Measurements from ENCODE around the gene FREY1.
A peak's percentile ranks its signal among the peaks of the same experiment; 100 is the strongest.

Gene FREY1

GRCh38 chr11:45927684-45928413, 20.8 kb upstream of the FREY1 start:
- DNase-seq, result peak; percentile 8

DNA sequence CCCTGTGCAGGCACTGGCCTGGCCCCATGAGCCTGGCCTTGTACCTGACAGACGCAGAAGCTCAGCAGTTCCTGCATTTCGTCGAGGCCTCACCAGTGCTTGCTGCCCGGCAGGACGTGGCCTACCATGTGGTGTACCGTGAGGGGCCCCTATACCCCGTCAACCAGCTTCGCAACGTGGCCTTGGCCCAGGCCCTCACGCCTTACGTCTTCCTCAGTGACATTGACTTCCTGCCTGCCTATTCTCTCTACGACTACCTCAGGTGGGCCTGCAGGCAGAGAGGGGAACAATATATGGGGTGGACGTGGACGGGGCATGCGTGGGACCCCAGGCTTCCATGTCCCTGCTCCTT, 20.2 kb upstream of the FREY1 start:
- DNase-seq, result peak; percentile 5

DNA sequence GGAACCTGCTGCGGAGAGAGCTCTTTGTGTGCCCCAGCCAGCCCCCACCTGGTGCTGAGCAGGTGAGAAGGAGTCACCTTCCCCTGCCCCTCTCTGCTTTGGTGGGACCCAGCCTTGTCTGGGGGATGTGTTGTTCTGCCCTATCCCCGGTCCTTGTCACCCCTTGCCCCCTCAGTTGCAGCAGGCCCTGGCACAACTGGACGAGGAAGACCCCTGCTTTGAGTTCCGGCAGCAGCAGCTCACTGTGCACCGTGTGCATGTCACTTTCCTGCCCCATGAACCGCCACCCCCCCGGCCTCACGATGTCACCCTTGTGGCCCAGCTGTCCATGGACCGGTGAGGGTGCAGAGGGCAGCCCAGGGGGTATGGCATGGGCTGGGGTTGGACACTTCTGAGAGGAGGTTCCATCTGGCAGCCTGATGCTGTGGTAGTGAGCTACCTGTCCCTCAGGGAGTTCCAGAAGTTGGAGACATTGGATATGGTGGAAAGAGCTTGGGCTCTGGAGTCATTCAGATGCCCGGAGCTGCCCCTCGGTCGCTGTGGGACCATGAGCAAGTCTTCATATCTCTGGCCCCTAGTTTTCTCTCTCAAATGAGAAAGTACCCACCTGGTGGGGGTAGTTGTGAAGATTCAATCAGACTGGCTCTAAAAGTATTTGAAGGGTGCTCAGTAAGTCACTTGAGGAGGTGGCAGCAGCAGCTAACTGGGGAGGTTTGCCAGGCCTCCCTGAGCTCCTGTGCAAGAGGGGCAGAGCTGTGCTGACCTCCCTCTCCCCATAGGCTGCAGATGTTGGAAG, 19.7 kb upstream of the FREY1 start:
- DNase-seq, result peak; percentile 9

GRCh38 chr11:45926001-45926401, 18.9 kb upstream of the FREY1 start:
- DNase-seq, result peak; percentile 7

DNA sequence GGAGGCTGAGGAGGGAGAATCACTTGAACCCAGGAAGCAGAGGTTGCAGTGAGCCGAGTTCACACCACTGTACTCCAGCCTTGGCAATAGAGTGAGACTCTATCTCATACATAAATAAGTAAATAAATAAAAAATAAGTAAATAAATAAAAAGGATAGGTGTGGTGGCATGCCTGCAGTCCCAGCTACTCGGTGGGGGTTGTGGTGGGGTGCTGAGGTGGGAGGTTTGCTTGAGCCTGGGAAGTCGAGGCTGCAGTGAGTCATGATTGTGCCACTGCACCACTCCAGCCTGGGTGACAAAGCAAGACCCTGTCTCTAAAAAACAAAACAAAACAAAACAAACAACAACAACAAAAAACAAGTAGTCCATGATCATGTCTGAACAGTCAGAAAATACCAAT, 18.5 kb upstream of the FREY1 start:
- no peak for DNase-seq

GRCh38 chr11:45924927-45925326, 17.9 kb upstream of the FREY1 start:
- no peak for DNase-seq

- peak; percentile 10 for DNase-seq
Observed at GRCh38 chr11:45924036-45924915, 17.2 kb upstream of the FREY1 start.

DNA sequence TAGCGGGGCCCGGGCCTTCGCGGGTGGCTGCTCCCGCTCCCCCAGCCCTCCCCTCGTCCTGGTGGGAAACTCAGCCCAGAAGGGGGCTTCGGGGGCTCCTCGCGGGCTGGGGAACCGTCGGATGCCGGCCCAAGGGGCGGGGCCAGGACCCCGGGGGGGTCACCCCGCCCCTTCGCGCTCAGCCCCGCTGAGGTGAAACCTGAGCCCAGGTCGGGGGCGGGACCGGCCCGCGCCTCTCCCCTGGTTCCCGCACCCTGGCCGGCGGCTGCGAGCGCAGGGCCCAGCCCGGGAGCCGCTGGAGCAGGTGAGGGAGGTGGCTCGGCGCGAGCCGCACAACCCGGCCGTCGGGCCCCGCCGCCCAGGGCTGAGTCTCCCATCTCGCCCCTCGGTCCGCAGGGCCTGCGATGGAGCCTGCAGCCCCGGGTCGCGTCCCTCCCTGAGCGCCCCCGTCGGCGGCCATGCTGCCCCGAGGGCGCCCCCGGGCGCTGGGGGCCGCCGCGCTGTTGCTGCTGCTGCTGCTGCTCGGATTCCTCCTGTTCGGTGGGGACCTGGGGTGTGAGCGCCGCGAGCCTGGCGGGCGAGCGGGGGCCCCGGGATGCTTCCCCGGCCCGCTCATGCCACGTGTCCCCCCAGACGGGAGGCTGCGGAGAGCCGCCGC, 15.5 kb upstream of the FREY1 start, which contains the start of gene LARGE2:
LARGE2 (plus strand) TSS at position 232 of the 658 bp plus-strand sequence; CDS start at position 459, 227 bp downstream.
- DNase-seq, result peak; percentile 32

- DNase-seq, result no peak
Observed at GRCh38 chr11:45921561-45922424, 14.7 kb upstream of the FREY1 start.

- DNase-seq, result no peak
Observed at GRCh38 chr11:45920531-45921477, 13.7 kb upstream of the FREY1 start.

DNA sequence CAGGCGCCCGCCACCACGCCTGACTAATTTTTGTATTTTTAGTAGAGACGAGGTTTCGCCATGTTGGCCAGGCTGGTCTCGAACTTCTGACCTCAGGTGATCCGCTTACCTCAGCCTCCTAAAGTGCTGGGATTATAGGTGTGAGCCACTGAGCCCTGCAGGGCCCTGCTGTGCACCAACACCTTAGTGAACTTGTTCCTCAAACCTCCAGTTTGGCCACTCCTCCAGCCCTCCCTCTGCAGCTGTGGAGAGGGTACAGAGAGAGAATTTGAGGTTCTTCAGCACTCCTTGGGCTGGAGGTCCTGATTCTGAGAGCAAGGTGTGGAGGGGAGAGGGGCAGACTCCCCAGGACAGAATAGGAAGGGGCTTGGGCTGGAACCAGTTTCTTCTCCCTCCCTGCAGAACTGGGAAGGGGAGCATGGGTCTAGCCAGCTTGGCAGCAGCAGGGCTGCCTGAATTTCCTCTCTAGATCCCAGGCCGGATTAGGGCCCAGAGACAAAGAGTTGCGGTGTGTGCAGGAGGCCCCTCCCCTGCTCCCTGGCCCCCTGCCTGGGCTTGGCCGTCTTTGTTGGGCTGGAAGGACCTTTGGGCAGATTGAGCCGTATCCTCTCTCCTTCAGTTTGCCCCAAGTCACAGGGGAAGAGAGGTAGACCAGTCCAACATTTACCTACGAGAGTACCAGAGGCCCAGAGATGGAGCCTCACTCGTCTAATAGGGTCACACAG, 12.9 kb upstream of the FREY1 start:
- no peak for DNase-seq

GRCh38 chr11:45918962-45919675, 12.0 kb upstream of the FREY1 start:
- DNase-seq, result no peak

GRCh38 chr11:45918331-45918941, 11.4 kb upstream of the FREY1 start:
- peak; percentile 53 for DNase-seq

GRCh38 chr11:45917623-45918330, 10.7 kb upstream of the FREY1 start, which contains the start of gene PEX16:
PEX16 (minus strand) TSS chr11:45917877; CDS start chr11:45917811, 66 bp downstream.
- peak; percentile 96 for DNase-seq

DNA sequence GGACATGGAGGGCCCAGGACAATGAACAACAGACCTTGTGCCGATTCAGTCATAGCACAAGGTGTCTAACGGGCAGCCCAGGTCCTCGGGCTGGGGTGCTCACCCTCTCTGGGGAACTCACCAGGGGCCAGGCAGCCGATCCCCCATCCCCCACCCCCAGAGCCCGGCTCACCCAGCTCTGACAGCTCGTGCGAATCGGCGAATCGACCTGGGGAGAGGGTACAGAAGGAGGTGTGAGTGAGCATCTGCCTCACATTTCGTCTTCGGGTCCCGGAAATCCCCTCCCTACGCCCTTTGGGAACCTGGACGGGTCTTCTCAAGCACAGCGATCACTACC, 10.2 kb upstream of the FREY1 start:
- no peak for DNase-seq

DNA sequence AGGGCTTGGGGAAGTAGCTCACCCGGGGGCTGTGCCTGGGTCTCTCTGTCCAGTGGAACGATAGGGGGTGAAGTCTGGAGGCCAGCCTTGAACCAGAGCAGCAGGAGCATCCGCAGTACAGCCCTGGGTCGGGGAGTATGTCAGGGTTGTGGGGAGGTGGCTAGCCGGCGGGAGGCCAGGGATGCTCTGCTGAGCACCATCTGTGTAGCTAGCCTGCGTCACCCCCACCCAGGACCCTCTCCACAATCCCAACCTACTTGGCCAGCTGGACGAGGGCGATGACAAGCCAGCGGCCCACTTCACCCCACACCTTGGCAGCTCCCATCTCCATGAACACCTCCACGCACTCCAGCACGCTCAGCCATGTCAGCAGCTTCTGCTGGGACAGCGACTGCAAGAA, 8.4 kb upstream of the FREY1 start:
- no peak for DNase-seq

DNA sequence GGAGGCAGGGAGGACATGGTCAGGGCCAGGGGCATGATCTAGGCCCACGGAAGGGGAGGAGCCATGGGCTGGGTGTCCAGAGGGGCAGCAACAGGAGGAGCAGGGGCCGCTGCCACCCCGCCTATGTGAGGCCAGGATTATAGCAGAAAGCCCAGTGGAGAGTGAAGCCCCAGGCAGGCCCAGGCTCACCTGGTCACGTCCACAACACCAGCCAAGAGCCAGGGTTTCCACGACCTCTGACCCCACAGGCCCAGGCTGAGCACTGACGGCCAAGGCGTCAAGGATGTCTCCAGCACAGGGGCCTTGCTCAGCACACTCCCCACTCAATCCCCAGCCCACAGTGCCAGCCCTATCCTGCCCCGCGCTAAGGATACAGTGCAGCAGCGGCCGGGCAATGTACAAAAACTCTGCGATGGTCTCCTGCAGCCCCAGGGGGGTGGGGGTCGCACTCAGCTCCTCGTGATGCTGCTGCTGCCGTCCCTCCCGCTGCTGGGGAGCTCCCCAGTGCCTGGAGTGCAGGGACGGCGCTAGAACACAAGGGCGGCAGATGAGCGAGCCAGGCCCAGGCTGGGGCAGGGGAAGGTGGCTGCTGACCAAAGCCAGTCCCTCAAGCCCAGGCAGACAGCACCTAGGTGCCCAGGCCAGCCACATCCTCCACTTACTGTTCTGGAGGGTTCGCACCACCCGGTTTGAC, 7.0 kb upstream of the FREY1 start:
- no peak for DNase-seq
